ENCODE results near the gene MYT1.

DNA sequence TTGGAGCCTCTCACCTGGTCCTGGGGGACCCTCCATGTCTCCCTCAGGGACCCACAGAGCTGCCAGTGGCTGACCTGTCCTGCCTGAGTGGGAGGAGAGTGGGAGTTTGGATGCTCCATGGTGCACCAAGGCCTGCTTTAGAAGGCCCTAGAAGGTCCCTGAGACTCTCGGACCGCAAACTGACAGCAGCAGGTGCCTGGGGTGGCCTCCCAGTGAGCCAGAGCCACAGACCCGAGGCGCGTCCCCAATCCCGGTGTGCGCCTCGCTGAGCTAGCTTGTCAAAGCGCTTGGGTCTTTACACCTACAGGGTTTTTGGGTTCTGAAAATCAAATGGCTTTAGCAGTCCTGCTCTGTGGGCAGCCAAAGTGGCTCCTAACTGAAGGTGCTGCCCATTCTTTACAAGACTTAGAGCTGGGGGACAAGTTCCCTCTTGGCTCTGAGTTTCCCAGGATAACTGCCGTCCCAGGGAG is 4.9 kb downstream of the MYT1 start:
- TF ChIP-seq, protein P1, sequence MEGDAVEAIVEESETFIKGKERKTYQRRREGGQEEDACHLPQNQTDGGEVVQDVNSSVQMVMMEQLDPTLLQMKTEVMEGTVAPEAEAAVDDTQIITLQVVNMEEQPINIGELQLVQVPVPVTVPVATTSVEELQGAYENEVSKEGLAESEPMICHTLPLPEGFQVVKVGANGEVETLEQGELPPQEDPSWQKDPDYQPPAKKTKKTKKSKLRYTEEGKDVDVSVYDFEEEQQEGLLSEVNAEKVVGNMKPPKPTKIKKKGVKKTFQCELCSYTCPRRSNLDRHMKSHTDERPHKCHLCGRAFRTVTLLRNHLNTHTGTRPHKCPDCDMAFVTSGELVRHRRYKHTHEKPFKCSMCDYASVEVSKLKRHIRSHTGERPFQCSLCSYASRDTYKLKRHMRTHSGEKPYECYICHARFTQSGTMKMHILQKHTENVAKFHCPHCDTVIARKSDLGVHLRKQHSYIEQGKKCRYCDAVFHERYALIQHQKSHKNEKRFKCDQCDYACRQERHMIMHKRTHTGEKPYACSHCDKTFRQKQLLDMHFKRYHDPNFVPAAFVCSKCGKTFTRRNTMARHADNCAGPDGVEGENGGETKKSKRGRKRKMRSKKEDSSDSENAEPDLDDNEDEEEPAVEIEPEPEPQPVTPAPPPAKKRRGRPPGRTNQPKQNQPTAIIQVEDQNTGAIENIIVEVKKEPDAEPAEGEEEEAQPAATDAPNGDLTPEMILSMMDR (IDR thresholded peaks at IDR 0.05; ENCODE audit: low read length), result no peak
- no peak for TF ChIP-seq EZH2 (optimal IDR thresholded peaks at IDR 0.05; ENCODE audit: low read depth, low read length)
- no peak for TF ChIP-seq EZH2phosphoT487 (IDR thresholded peaks at IDR 0.05; ENCODE audit: low read length)
